ENCODE measurements around the gene MEIKIN.

DNA sequence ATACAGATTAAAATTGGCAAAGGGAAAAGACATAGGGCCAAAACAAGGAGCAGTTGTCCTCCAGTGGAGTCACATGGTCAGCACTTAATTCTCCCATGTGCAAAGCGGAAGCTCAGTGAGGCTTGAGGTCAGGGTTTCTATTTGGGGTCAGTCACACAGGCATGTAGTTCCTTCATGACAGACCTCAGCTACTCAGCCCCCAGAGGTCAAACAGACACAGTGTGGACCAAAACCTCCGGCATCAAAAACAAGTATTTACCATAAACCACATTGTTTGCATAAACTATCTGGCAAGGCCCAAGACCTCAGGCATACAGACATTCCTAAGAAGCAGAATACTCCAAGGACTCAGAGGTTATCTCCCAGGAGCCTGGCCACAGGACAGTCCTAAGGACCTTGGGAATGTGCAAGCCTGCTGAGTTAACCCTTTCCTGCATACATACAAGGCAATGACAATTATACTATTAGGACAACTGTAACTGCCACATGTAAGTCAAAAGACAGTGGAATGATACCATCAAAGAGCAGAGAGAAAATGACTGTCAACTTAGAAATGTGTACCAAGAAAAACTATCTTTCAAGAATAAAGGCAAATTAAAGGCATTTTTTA lies 120.0 kb downstream of the MEIKIN start:
- TF ChIP-seq, protein P1, sequence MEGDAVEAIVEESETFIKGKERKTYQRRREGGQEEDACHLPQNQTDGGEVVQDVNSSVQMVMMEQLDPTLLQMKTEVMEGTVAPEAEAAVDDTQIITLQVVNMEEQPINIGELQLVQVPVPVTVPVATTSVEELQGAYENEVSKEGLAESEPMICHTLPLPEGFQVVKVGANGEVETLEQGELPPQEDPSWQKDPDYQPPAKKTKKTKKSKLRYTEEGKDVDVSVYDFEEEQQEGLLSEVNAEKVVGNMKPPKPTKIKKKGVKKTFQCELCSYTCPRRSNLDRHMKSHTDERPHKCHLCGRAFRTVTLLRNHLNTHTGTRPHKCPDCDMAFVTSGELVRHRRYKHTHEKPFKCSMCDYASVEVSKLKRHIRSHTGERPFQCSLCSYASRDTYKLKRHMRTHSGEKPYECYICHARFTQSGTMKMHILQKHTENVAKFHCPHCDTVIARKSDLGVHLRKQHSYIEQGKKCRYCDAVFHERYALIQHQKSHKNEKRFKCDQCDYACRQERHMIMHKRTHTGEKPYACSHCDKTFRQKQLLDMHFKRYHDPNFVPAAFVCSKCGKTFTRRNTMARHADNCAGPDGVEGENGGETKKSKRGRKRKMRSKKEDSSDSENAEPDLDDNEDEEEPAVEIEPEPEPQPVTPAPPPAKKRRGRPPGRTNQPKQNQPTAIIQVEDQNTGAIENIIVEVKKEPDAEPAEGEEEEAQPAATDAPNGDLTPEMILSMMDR (conservative IDR thresholded peaks at IDR 0.05) = no peak
- TF ChIP-seq EZH2 (IDR thresholded peaks at IDR 0.05; ENCODE audit: low read depth) = no peak

Measured in PC-9 (cell line).